BLaER1 (cell line): ENCODE data around the gene SIRT7.

ENCODE experiments used
- H3K27ac ChIP-seq: shearing (Covaris generic); formaldehyde crosslinking; 2 replicates; pipeline ENCODE4 v1.8.1; 2022
- H3K27me3 ChIP-seq: shearing (Covaris generic); formaldehyde crosslinking; 2 replicates; pipeline ENCODE4 v1.8.1; 2022
- H3K36me3 ChIP-seq: shearing (Covaris generic); formaldehyde crosslinking; 2 replicates; pipeline ENCODE4 v1.8.1; 2022
- H3K4me1 ChIP-seq: shearing (Covaris generic); formaldehyde crosslinking; 2 replicates; pipeline ENCODE4 v1.8.1; 2022
- H3K4me2 ChIP-seq: shearing (Covaris generic); formaldehyde crosslinking; 2 replicates; pipeline ENCODE4 v1.8.1; 2022
- H3K4me3 ChIP-seq: shearing (Covaris generic); formaldehyde crosslinking; 2 replicates; pipeline ENCODE4 v1.8.1; 2022
- H3K9ac ChIP-seq: shearing (Covaris generic); formaldehyde crosslinking; 2 replicates; pipeline ENCODE4 v1.8.1; 2022
- H3K9me3 ChIP-seq: shearing (Covaris generic); formaldehyde crosslinking; 2 replicates; pipeline ENCODE4 v1.8.1; 2022
- H4K20me1 ChIP-seq: shearing (Covaris generic); formaldehyde crosslinking; 2 replicates; pipeline ENCODE4 v1.8.1; 2022
- Cebpa-rat ChIP-seq: shearing (Covaris generic); IDR thresholded peaks from 2 replicates; pipeline ENCODE4 v1.8.1; 2022

Gene SIRT7, protein sequence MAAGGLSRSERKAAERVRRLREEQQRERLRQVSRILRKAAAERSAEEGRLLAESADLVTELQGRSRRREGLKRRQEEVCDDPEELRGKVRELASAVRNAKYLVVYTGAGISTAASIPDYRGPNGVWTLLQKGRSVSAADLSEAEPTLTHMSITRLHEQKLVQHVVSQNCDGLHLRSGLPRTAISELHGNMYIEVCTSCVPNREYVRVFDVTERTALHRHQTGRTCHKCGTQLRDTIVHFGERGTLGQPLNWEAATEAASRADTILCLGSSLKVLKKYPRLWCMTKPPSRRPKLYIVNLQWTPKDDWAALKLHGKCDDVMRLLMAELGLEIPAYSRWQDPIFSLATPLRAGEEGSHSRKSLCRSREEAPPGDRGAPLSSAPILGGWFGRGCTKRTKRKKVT

DNA sequence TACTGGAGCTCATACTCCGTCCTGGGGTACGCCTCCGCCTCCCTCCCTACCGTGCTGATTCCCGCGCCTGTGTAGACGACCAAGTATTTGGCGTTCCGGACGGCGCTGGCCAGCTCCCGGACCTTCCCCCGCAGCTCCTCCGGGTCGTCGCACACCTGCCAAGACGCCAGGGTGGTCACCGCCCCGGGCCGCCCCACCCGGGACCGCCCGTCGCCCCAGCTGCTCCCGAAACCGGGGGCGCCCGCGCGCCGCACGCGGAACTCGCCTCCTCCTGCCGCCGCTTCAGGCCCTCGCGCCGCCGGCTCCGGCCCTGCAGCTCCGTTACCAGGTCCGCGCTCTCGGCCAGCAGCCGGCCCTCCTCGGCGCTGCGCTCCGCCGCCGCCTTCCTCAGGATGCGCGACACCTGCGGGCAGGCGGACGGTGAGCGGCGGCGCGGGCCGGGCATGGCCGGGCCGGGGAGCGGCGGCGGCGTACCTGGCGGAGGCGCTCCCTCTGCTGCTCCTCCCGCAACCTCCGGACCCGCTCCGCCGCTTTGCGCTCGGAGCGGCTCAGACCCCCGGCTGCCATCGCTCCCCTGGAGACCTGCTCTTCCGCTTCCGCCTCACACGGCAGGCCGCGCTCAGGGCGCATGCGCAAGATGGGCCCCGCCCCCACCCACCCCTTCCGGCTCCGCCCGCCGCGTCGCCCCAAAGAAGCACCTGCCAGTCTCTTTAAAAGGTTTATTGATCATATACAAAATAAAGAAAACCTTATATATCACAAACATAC lies at the start of gene SIRT7:
TSS of gene SIRT7 (minus strand) at position 612 of the 768 bp plus-strand sequence. CDS start at position 567, 45 bp downstream.
- peaks cover 51% of the 10 kb centered on the region for H4K20me1 ChIP-seq
- TF ChIP-seq Cebpa-rat, result no peak
- peak within 1 kb of the TSS; percentile 99 for H3K4me3 ChIP-seq
- peaks cover 58% of the 10 kb centered on the region for H3K36me3 ChIP-seq
- peak within 1 kb of the TSS; percentile 93 for H3K27ac ChIP-seq
- peak within 1 kb of the TSS; percentile 96 for H3K9ac ChIP-seq
- peaks cover 64% of the 10 kb centered on the region for H3K4me1 ChIP-seq
- no peaks in the 10 kb centered on the region for H3K27me3 ChIP-seq
- H3K4me2 ChIP-seq, result peak within 1 kb of the TSS; percentile 100
- H3K9me3 ChIP-seq, result no peaks in the 10 kb centered on the region

DNA sequence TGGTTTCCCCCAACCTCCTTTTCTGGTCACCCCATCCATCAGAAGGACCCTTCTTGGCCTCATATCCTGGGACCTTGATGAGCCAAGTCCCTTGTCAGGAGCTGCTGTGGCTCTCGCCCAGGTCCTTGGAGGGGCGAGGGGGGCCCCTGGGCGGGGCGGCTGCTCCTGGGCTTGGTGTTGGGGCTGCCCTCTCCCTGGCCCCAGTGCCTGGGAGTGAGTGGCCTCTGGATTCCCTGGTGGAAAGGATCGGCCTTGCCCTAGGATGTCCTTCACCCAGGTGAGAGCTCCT lies 49.2 kb upstream of the SIRT7 start:
- Histone ChIP-seq H3K27me3 (peaks cover 53% of the 10 kb centered on the region), H3K4me3 (peak overlapping the region; percentile 59), H3K9me3 (no peaks in the 10 kb centered on the region), H3K27ac (peak overlapping the region; percentile 82), H3K4me1 (peaks cover 45% of the 10 kb centered on the region), H3K36me3 (no peaks in the 10 kb centered on the region), H3K4me2 (peak overlapping the region; percentile 100), H3K9ac (peak overlapping the region; percentile 65), H4K20me1 (peaks cover 9% of the 10 kb centered on the region)
- no peak for TF ChIP-seq Cebpa-rat

DNA sequence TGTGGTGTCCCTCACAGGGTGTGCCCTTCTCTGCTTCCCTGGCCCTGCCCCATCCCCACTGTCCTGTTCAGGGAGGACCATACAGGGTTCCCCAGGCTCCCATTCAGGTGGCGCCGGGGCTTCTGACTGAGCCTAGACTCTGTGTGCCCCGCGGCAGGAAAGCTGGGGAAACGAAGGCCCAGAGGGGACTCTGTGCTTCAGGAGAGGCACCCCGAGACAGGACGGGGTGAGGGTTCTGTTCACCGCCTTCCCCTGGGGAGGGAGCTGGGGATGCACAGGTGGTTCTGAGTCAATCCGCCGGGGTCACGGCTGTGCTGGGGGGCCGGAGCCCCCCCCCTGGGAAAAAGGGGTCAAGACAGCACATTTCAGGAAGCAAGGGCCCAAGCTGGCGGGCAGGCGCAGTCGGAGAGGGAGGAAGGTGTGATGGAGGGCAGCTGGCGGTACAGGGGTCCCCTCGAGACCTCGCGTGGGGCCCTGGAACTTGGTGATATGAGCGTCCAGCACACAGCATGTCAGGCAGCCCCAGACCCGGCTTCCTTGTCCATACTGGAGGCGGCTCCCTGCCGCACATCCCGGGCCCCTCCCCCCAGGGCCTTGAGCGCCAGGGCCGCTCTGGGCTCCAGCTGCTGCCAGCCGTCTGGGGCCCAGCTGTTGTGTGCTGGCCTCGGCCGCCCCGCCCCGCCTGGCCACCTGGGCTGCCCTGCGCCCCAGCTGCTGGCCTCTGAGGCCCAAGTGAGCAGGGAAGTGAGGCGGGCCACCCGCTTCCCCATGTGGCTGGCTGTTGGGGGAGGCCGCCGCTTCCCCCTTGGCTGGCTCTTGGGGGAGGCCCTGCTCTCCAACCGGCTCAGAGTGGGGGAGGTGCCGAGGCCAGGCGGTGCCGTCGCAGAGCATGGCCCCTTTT lies 48.6 kb upstream of the SIRT7 start:
- Histone ChIP-seq H3K4me2 (peak overlapping the region; percentile 100), H3K36me3 (no peaks in the 10 kb centered on the region), H3K9ac (peak overlapping the region; percentile 65), H3K27me3 (peaks cover 59% of the 10 kb centered on the region), H3K27ac (peak overlapping the region; percentile 82), H3K4me1 (peaks cover 45% of the 10 kb centered on the region), H3K4me3 (peak overlapping the region; percentile 59), H4K20me1 (peaks cover 15% of the 10 kb centered on the region), H3K9me3 (no peaks in the 10 kb centered on the region)
- no peak for TF ChIP-seq Cebpa-rat

DNA sequence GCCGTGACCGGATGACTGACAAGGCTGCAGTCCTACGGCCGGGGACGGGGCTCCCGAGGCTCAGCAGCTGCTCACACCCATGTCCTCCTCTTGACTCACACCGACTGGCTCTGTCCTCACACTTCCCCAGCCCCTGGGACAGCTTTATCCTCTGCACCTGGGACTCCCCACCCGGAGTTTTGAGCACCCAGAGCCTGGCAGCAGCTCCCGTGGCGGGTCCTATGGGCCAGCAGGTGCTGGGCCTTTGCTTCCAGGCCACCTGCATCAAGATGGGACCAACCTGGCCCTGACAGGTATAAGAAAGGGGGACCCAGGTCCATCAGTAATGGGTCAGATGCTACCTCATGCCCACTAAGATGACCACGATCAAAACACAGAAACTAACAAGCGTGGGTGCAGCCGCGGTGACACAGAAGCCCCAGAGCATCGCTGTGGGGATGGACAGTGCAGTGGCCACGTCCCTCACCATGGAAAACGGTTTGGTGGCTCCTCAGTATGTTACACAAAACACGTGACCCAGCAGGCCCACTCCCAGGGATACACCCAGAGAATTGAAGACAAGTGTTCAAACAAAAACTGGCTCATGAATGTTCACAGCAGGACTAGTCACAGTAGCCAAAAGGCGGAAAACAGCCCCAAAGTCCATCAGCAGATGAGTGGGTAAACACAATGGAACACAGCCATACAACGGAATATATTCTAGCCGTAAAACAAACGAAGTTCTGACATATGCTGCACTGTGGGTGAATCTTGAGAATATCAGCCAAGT lies 46.3 kb upstream of the SIRT7 start:
- H3K4me1 ChIP-seq, result peaks cover 58% of the 10 kb centered on the region
- peaks cover 29% of the 10 kb centered on the region for H4K20me1 ChIP-seq

DNA sequence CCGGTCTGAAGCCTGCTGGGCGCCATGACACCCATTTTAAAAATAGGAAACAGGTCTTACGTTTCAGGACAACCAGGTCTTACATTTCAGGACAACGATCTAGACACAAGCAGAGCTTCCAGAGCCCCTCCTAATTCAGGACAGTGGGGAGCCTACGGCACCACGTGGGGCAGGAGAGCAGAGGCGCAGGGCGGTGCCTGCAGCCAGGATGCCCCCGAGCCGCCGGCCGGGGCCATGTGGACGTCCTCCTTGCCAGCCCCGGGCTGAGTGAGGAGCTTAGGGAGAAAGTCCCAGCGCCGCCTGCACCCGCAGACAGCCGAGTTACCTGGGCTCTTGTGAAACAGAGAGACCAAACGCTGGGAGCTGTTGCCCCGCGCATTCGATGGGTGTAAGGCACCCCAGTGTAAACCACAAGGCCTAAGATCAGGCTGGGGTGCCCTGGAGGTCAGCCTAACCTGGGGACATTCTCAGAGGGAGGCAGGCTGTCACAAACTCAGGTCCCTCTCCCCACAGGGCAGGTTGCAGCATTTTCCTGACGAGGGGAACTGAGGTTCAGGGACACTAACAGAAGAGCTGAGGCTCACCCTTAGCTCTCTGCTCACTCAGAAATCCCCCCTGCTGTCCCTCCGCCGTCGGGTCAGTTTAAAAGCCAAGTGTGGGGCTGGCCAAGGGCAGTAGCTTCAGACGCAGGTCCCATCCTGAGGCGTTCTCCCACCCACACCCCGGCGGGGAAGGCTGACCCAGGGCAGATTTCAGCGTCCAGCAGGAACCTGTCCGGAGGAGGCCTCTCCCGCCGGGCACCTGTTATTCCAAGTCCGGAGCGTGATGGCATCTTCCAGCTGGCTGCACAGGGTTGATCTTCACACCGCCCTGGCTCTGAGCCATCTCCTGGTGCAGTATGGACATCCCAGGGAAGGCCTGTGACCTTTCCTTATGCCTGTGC lies 44.8 kb upstream of the SIRT7 start:
- no peak for TF ChIP-seq Cebpa-rat
- H3K27me3 ChIP-seq, result peaks cover 97% of the 10 kb centered on the region
- H4K20me1 ChIP-seq, result peaks cover 29% of the 10 kb centered on the region
- H3K4me2 ChIP-seq, result no peak overlapping the region
- no peaks in the 10 kb centered on the region for H3K36me3 ChIP-seq
- no peaks in the 10 kb centered on the region for H3K9me3 ChIP-seq
- peaks cover 48% of the 10 kb centered on the region for H3K4me1 ChIP-seq
- no peak overlapping the region for H3K4me3 ChIP-seq
- no peak overlapping the region for H3K9ac ChIP-seq
- H3K27ac ChIP-seq, result no peak overlapping the region

More for the DNA sequence above, 46.3 kb upstream of the SIRT7 start:
- H3K4me2 ChIP-seq, result no peak overlapping the region
- H3K27ac ChIP-seq, result no peak overlapping the region
- H3K9ac ChIP-seq, result no peak overlapping the region
- H3K9me3 ChIP-seq, result no peaks in the 10 kb centered on the region
- H3K27me3 ChIP-seq, result peaks cover 82% of the 10 kb centered on the region
- no peaks in the 10 kb centered on the region for H3K36me3 ChIP-seq
- H3K4me3 ChIP-seq, result no peak overlapping the region
- no peak for TF ChIP-seq Cebpa-rat

DNA sequence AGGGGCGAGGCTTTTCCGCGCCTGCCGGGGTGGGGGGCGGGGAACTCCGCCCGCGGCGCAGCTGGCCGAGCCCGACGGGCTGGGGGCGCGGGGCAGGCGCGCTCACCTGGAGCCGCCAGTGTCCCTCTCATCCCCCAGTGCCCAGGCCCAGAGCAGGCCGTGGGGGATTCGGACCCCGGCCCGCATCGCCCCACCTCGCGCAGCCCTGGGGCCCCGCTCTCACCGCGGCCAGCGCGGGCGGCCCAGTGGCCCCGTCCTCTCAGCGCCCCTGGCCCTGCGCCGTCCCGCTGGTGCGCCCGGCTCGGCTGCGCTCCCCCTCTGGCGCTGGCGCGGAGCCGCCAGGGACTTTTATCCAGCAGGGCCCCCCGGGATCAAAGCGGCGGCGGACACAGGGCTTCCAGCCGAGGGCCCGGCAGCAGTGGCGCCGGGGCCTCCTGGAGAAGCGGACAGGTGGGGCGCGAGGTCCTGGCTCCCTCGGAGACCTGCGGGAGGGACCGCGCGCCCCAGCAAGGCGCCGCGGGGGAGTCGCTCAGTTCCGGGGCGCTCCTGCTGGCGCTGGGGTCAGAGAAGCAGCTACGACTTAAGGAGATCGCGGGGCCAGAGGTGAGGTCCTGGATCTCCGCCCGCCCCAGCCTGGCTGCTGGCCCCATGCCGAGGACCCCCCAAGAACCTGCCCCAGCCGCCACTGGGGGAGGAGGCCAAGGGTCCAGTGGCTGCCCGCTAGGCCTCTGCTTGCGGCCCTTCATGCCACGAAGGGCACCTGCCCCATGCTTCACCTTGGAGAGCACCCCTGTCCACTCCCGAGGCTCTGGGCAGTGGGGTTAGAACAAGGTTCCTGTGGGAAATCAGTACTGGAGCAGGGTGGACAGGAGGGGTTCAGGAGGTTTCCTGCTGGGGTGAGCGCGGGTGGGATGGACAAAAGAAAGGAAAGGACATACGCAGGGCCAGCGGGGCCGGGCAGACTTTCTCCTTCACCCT lies 43.8 kb upstream of the SIRT7 start:
- Histone ChIP-seq H3K27me3 (peaks cover 100% of the 10 kb centered on the region), H3K4me1 (peaks cover 38% of the 10 kb centered on the region), H3K4me2 (peak overlapping the region; percentile 97), H3K9ac (no peak overlapping the region), H3K27ac (no peak overlapping the region), H3K36me3 (no peaks in the 10 kb centered on the region), H4K20me1 (peaks cover 29% of the 10 kb centered on the region), H3K4me3 (peak overlapping the region; percentile 65), H3K9me3 (no peaks in the 10 kb centered on the region)
- no peak for TF ChIP-seq Cebpa-rat

DNA sequence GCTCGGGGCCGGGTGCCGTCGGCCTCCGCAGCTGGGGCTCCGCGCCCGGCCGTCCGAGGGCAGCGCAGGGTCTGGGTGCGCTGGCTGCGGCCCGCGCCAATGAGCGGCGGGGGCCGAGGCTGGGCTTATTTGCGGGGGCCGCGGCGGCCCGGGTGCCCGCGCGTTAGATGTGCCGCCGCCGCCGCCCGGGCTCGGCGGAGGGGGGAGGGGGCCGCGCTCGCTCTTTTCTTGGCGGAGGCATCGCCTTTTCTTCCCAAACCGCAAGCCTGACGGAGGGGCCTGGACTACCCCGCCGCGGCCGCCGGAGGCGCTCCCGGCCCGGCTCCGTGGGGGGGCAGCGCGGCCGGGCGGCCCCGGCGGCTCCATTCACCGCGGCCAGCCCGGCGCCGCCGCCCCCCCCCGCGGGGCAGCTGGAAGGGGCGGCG lies 43.1 kb upstream of the SIRT7 start, which contains the start of gene NOTUM:
TSS of gene NOTUM (minus strand) at position 101 of the 425 bp plus-strand sequence. CDS start 278 bp downstream, outside the sequence.
- Histone ChIP-seq H3K9ac (no peak within 1 kb of the TSS), H3K4me1 (peaks cover 31% of the 10 kb centered on the region), H3K27me3 (peaks cover 96% of the 10 kb centered on the region), H3K9me3 (no peaks in the 10 kb centered on the region), H3K4me3 (peak within 1 kb of the TSS; percentile 65), H4K20me1 (peaks cover 29% of the 10 kb centered on the region), H3K27ac (no peak within 1 kb of the TSS), H3K36me3 (no peaks in the 10 kb centered on the region), H3K4me2 (peak within 1 kb of the TSS; percentile 97)
- TF ChIP-seq Cebpa-rat, result no peak
